H1 (cell line): Measurements from ENCODE around the gene PLG.

ENCODE experiments used
- CTCF ChIP-seq, 3 experiments: IDR thresholded peaks; 1 replicate in 2 of 3; 2 replicates in 1 of 3; pipeline versions ENCODE4 v1.5.1 to v1.6.1; 2011; ENCODE audit warnings: low read length in 3 of 3, mild to moderate bottlenecking in 3 of 3, inconsistent platforms in 2 of 3, low read depth in 1 of 3, moderate library complexity in 1 of 3; ENCODE audit not compliant: insufficient read depth in 1 of 3; ENCODE audit errors: control extremely low read depth in 1 of 3
- POLR2A ChIP-seq, 2 experiments: IDR thresholded peaks; 1 replicate in 1 of 2; 2 replicates in 1 of 2; pipeline ENCODE4 v1.6.1; 2011; ENCODE audit warnings: low read depth in 2 of 2, low read length in 2 of 2, mild to moderate bottlenecking in 2 of 2; ENCODE audit errors: control extremely low read depth in 1 of 2
- RFX5 ChIP-seq: IDR thresholded peaks from 2 replicates; pipeline ENCODE4 v1.6.1; 2011; ENCODE audit warnings: low read depth, low read length, improper control_type of control experiment, borderline replicate concordance

DNA sequence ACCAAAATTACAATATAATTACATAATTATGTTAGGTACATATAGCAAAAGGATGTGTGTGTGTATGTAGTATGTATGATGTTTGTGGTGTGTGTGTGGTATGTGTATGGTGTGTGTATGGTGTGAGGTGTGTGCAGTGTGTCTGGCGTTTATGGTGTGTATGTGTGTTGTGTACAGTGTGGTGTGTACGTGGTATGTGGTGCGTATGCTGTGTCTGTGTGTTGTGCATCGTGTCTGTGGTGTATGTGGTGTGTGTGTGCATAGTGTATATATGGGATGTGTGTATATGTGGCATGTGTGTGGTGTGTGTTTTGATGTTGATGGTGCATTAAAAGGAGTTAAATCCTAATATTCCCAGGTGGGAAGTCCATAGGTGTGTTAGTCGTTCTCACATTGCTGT, 62.8 kb downstream of the PLG start:
- TF ChIP-seq POLR2A (IDR thresholded peaks at IDR 0.05; ENCODE audit: control extremely low read depth in 1 of 2, low read depth in 2 of 2, low read length in 2 of 2): no peak
- TF ChIP-seq CTCF (IDR thresholded peaks at IDR 0.05; ENCODE audit: control extremely low read depth in 1 of 3, insufficient read depth in 1 of 3, low read depth in 1 of 3, low read length in 3 of 3): no peak
- TF ChIP-seq RFX5: no peak
